HG03469 (cell line): ENCODE measurements around the gene PIEZO2.
"Not testable (repeated sequence)": the region's sequence is repeated elsewhere in the genome, so short reads cannot be mapped to it uniquely, and the experiment has no call there.

Experiments
- ATAC-seq: cut with Tn5 transposase; IDR thresholded peaks from one replicate; pipeline ENCODE4 v1.9.1; 2021; ENCODE audit warnings: mild to moderate bottlenecking, moderate library complexity, moderate number of reproducible peaks; ENCODE audit not compliant: unreplicated experiment

The PIEZO2 gene

DNA sequence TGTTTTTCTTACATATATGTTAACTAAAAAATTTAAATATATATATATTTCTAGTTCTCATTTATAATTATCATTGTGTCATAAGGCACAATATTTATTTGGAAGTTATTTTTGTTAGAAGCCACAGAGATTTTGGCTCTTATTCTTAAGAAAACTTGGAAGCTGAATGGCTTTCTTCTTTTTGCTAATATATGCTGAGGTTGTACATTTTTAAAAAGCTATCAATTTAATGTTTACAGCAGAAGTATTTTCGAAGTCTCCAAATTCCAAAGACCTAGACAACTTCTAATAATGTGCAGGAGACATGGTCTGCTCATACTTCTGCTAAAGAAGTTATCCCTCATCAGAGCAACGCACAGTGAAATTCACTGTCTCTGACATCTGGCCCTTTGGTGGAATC is 3.7 kb upstream of the PIEZO2 start:
- ATAC-seq = no peak

DNA sequence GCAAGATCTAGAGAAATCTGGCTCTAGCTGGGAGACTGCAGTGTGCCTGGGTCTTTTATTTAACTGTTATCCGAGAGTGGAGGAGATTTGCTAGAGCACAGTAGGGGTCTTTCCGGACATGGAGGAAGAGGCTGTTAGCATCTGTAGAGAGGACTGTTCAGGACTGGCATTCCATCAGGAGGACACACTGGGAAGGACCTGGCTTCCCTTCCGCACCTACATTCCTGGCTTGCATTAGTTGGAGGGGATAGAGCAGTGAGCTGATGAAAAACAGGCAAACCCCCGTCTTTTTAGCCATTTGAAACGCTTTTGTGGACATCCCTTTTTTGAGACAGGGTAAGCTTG is 874 bp upstream of the PIEZO2 start:
- no peak for ATAC-seq

DNA sequence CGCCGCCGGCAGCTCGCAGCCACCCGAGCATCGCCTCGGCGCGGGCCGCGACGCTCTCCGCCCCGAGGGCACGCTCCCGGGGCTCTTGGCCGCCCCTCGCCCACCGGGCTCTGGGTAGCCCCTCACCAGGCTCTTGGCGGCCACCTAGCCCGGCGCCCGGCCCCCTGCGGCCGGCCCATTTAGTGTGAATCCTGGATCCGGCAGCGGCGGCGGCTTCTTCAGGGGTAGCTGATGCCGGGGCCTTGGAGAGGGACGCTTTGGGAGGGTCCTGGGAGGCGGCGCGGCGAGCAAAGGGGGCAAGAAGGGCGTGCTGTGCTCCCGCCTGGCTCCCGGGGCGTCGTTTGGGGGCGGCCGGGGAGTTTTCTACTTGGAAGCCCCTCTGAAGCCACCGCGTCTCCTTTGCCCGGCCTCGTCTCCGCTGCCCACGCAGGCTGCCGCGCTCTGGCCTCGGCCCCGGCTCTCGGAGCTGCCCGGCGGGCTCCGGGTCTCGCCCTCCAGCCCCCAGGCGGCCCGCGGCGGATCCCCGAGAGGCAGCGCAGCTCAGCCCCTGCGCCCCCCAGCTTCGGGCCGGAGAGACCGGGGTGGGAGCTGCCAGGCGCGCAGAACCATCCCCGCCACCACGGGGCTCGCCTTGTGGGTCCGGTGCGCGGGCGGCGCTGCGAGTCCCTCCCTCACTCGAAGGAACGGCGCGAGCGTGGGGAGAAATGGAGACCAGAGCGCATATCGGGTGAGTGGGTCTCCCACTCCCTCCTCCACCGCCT is 509 bp downstream of the PIEZO2 start:
- ATAC-seq = no peak

DNA sequence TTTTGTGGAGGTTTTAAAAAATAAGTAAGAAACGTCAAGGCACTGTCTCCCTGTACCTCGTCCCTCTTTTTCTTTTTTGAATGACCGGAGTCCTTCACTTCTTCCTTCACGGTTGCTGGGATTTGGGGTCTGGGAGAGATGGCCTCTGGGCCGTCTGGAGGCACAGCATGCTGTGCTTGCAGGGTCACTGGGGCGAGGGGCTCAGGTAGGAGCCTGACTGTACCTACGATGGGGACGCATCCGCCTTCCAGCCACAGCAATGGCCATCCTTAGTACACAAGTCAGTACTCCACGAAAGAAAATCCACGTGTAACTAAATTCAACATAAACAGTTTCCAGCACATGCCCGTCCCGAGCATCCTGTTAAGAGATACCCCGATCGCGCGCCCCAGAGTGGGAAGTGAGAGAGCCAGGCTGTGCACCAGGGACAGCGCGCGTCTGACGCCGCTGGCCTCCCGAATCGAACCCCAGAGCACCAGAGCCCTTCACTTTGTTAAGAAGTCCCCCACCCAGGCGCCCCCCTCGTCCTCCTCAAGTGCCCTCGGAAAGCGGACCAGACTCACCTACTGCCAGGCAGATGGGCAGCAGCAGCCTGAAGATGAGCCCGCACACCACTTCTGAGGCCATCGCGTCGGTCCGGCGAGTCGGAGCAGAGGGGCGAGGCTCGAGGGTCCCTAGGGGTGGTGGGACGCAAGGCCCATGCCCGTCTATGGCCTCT is 1.2 kb downstream of the PIEZO2 start:
- no peak for ATAC-seq

DNA sequence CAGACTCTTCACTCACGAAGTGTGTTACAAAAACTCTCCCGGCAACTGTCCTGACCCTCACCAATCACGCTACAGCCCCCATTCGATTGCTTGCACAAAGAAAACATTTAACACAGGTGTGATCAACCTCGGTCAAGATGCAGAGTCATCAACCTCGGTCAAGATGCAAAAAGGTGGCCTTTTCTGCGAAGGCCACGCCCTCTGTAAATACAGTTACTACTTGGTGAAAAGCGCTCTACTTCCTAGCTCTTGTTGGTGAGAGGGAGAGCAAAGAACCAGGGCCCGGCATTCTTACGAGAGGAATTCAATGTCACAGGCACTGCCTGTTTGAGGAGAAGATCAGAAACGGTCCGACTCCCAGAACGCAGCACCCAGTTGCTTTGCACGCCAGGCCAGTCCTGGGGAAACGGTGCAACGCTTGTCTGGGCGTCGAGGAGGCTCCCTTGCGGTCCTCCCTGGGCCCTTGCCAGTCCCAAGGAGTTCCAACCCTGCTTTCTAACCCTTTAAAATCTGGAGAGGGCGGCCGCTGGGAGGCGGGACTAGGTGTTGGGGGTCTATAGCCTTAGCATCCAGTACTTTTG is 1.9 kb downstream of the PIEZO2 start:
- no peak for ATAC-seq

DNA sequence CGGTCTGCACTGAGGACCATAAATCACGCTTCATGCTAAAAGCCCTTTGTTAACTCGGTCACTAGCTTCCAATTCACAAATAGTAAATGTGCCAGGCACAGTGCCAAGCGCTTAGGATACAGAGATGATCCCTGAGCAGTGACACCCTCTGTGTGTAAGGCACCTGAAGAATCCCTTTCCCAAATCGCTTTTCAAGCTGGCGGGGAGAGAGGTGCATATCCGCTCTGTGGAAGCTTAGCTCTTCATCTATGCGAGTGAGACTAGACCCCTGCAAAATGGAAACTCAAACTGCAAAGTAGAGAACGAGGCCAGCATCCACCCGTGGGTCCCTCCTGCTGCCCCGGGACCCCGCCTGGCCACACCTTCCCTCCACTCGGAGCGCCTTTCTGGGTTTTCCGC is 2.4 kb downstream of the PIEZO2 start:
- no peak for ATAC-seq

DNA sequence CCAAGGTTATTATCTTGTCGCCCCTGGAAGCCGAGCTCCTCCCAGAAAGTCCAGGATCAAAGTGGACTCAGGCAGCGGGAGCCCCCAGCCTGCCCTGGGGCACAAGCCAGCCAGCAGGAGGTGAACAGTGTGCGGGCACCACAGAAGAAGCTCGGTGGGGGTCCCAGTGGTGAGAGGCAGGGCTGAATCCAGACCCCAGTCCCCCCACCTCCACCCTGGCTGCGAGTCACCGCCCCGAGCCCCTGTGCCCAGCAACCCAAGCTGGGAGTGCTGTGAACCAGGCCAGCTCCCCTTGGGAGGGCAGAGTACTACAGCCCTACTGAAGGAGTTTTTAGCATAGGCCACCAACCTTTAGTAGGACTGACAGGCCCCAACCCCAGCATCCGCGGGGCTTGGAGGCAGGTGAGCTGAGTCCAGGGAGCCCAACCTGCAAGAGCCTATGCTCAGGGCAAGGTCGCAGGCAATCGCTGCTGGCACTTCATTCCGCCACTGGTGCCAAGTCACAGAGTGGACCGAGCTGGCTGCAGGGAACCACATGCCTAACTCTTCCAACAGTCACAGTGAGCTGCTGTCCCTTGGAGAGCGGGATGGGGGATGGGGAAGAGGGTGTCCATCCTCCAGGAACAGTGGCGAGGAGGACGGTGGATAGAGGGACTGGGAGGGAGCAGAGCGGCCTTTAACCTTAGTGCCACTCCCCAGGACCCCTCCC is 3.0 kb downstream of the PIEZO2 start:
- ATAC-seq = no peak

DNA sequence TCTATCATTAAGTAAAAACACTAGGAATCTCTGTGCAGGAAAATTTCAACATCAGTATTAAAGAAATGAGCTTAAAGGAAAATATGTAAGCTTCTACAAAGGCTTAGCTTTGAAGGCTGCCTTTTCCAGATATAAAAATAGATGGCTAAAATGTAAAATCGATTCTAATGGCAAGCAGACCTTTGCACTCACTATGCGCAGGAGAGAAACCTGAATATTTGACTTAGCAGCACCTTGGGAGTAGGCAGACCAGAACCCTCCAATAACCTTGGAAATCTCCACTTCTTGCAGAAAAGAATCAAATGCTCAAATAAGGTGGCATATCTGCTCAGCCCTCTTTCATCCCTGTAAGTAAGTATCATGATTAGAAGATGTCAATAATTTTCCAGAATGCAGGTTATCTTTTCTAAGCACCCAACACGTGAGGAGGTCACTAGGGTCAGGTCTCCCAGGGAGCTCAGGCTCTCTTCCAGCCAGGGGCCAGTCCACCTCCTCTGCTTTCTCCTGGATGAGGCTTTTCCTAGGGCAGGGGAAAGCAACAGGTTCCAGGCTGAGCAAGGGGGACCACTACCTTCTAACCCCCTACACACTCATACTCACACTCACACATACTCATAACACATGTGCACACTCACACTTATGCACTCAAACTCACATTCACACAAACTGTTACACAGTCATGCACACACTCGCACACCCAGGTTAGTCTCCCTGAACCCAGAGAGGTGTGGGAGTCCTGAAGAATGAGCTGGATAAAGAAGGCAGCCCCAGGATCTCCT is 3.8 kb downstream of the PIEZO2 start:
- no peak for ATAC-seq

DNA sequence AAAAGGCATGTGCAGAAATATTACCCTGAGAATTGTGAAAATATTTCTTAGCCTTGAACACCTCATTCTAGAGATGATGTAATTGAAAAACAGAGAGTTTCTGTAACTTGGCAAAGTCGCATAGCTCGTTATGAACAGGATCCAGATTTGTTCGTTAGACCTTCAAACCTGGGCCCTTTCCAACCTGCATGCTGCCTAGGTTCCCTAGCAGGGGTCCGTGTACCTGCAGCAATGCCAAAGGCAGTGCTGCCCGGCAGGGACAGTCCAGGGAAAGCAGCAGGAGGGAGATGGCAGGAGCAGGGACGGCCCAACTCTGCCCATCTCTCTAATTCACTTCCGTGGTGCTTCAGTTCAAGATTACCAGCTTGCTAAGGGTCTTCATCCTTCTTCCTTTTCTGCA is 12.0 kb downstream of the PIEZO2 start:
- ATAC-seq = no peak

DNA sequence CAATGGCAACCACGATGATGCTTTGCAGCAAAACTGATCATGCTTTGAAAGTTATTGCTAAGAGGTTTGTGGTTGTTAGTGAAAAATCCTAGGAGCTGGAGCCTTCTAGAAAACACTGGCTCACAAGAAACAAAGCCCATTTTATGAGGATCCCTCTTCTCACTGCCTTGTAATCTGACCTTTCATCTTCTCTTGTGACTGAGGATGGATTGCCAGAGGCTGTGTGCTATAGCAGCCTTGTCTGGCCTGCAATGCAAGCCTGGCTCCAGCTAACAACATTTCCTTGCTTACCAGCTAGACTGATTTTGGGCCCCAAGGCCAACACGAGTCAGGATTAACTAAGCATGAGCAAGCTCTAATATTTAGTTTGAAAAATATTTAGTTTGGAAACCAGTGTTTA is 13.1 kb downstream of the PIEZO2 start:
- ATAC-seq = no peak

DNA sequence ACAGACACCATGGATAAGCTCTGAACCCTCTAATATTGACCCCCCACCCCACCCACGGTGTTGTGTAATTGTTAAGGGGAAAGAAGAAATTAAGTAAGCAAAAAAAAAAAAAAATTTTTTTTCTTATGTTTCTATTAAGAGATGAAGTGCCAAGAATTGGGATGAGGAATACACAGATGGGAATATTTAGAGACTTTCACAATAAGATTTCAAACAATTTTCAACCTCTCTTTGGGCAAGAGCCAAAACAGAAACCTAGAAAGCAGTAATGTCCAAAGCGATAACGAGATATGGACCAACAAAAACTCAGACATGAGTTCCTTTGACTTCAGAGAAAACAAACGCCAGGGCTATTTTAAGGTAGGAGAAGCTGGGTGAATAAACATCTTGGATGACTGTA is 14.4 kb downstream of the PIEZO2 start:
- ATAC-seq = no peak

DNA sequence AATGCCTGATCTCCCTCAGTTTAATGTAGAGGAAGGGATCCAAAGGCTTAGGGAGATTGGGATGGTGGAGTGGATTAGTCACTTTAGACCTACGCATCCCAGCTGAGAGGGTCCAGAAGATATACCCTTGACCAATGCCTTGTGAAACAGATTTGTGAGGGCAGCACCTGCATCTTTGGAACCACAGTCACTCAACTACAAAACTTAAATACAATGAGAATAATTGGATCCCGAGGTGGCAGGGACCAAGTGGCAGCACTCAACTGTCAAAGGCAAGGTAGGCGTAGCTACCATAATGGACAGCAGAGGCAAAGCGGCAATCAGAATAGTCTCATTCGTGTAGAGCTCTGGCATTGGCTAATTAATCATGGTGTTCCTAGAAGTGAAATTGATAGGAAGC is 20.3 kb downstream of the PIEZO2 start:
- not testable (repeated sequence) for ATAC-seq

DNA sequence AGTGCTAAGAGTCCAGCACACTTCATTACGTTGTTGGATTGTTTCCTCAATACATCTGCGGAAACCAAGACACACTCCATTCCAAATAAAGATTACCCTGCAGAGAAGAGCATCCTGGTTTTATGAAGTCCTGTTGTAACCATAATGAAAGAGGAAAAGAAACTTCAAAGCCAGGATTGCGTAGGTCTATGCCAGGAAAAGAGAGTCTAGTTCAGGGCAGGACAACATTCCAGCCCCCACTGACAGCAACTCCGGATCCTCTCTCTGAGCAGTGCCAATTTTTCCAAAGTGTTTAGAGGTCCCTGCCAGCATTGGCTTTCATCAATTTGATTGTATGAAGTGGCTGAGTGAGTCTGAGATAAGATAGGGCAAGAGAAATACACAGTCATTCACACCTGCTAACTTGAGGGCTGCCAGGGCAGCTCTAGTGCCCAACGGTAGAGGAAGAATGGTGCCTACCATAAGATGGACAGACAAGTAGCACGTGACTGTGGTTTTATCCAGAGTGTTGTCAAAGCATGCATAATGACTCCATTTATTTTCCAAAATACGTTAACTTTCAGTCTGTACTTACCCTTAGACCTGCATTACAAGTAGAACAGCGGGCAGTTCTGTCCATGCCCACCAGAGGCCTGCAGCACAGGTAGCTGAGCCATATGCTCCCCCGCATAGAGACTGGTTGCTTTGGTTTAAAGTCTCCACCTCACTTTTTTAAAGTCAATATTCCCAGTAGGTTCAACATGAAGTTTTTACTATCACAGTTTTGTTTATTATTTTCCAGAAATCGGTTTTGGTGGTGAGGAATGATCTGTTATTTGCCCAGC is 23.7 kb downstream of the PIEZO2 start:
- ATAC-seq = no peak

DNA sequence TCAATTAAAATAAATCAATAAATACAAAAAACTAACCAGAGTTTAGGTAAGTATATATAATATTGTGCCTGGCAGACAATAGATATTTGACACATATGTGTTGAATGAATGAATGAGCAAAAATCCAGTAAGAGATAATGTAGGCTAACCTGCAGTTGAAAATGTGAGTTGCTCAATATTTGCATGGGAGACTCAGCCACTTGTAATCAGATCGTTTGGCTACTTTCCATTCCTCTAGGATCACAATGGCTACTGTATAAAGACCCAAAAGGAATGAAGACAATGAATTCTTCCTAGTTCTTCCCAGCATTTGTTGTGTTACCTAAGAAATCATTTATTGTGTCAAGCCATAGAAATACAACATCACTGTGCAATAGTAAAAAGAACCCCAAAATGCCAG is 25.3 kb downstream of the PIEZO2 start:
- ATAC-seq = no peak

DNA sequence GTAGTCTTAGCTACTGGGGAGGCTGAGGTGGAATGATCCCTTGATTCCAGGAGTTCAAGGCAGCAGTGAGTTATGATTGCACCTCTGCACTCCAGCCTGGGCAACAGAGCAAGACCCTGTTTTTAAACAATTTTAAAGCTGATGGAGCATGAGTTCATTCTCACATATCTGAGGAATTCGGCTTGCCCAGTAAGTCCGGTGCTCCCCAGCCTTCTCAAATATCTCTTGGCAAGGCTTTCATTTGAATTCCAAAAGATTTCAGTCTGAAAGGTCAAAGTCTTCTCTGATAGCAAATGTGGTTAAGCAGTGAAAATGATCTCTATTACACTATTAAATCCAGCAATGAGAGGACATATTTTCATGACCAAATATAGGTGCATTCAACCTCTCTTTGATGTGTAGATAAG is 27.9 kb downstream of the PIEZO2 start:
- no peak for ATAC-seq

DNA sequence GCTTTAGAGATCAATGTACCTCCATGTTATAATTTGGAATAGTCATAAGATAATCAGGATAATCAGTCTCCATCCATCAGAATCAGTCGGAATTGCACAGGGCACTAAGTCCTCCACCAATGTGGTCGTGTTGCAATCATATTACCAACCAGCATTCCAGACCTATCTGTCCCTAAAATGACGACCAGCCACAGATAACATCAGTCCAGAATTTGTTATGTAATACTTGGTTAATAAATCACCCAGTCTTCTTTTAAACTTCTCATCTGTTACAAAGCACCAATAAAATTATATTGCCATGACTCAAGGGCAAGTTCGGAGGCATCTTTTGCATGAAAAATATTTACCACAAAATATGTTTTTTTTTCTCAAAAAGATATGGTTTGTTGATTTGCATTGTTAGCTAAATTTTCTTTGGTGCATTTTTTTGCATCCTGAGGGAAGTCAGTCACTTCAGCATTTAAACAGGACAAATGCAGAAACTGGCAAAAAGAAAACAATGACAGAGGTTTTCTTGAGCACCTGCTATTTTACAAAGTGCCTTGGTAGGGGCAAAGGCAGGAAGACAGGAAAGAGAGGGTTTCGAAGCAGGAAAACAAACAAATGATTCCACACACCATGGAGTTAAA is 29.3 kb downstream of the PIEZO2 start:
- no peak for ATAC-seq

DNA sequence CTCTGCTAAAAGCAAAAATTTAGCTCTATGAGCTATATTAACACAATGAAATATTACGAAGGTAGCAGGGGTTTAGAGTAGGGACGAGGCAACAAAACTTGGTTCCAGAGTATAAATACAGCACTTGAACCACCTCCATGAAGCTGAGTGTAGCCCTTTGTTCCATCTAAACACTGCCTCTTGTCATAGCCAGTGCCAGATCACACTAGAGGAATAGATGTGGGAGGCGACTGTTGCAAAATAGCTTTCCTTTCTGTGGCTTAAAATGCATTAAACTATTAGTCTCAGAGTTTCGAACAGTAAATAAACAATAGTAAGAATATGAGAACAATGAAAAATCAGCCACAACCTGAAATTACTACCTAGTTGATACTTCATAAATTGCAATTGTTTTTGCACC is 29.8 kb downstream of the PIEZO2 start:
- no peak for ATAC-seq

DNA sequence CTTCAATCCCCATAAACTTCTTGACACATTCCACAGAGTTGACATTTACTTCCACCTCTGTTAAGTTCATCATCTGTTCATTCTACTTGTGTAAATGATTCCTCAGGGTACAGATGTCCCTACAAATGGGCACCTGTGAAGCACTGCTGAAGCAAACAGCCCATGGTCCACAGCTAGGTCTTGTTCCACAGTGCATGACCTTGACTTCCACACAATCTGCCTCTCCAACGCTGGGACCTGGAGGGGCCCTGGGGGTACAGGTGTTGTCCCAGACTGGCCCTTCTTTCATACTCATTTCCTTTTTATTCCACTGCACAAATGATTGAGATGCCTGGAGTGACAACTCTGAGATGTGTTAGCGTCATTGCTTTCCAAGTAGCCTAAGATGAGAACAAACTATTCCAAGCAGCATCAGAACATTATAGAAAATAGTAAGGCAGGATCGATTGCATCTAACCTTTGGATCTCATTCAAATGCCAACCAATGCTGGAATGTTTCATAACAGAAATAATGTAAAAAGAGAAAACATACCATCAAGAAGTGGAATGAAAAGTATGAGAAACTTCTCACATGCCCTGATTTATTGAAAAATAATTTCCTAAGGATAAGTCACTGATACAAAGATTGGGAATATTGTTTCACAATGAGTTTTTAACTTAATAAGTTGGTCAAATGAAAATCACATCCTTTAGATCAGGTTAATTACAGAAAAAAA is 31.2 kb downstream of the PIEZO2 start:
- ATAC-seq = no peak

DNA sequence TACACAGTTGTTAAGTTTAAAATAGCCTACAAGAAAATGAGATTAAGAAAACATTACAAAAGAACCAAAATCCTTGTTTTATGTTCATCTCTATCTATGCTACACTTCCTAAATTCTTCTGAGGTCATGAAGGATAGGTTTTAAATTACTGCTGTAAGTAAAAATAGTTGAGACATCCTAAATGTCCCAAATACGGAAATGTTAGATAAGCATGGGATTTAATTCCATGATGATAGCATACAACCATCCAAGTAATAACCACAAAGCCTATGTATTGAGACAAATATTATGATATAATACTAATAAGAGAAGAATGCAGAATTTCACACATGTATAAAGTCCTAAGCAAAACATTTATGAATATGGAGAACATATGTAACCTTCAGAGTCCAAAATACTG is 34.1 kb downstream of the PIEZO2 start:
- no peak for ATAC-seq
